ENCODE results near the gene AFAP1. TPM values are rescaled to one million over a fixed set of nuclear protein-coding genes. Genes with fewer than 3 reads are reported as not detected.
A peak's percentile ranks its signal among the peaks of the same experiment; 100 is the strongest.

AFAP1 gene
- total and polyA plus RNA-seq, 2 of the 4 experiments (the other 2 are of a cell fraction) = 48.2 to 80.9 TPM

DNA sequence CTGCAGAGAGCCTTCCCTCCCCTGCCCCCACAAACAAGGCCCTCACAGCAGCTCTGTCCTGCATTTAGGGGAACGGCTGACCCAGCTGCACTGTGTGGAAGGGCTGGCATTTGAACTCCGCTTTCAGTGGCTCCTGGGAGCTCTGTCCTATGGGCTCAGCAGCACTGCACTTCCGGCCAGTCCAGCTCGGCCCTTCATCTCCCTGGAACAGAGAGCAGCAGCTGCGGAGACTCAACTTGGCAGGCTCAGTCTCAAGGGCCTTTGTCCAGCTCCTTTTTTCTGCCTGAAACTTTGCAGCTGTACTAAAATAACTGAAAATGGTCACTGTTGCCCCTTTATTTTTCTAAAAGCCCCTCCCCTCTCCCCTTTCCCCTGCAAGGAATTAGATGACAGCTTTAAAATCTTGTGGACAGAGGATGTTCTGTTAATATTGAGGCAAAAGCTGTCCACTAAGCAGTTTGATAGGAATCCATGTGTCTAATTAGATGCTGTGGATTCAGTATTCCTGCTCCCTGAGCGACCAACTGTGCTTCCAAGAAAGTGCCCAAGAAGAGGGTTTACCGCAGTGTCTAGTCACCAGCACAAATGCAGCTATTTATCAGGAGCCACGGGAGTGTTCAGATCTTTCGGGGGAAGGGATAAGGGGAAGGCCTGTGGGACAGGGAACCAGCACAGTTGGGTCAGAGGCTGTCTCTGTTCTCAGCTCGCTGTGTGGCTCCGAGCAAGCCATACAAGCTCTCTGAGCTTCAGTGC lies 133.1 kb downstream of the AFAP1 start:
- no TSS peak for BruUV-seq (replicated peaks)
- Histone ChIP-seq H3K4me1 (ENCODE audit: control insufficient read depth, insufficient read depth, low read length) (peaks cover 47% of the 10 kb centered on the region), H3K18ac (ENCODE audit: low read depth, low read length) (peak overlapping the region; percentile 71), H2BK120ac (ENCODE audit: low read depth, low read length) (peak overlapping the region; percentile 82), H3K4me2 (ENCODE audit: low read depth, low read length) (peak overlapping the region; percentile 1; the same call in 1 of the 2 replicates), H3K9me1 (ENCODE audit: insufficient read depth, low read length) (peaks cover 29% of the 10 kb centered on the region), H4K20me1 (ENCODE audit: insufficient read depth, low read length) (peaks cover 4% of the 10 kb centered on the region; the same call in 1 of the 2 replicates), H3K9me3 (ENCODE audit: control insufficient read depth, insufficient read depth, low read length) (peaks cover 12% of the 10 kb centered on the region), H3K27ac (ENCODE audit: insufficient read depth, low read length) (peak overlapping the region; percentile 92), H3K36me3 (ENCODE audit: control insufficient read depth, insufficient read depth, low read length) (peaks cover 43% of the 10 kb centered on the region), H2AK9ac (replicated peaks; ENCODE audit: low read depth, low read length, poor library complexity) (peak overlapping the region; percentile 89), H3K56ac (ENCODE audit: extremely low read depth, insufficient read depth, low read length) (peak overlapping the region; percentile 55), H2BK20ac (ENCODE audit: low read depth, low read length) (peak overlapping the region; percentile 78), H3K4me3 (ENCODE audit: insufficient read depth, low read depth, low read length) (no peak overlapping the region), H3K14ac (replicated peaks; ENCODE audit: low read depth, low read length) (peak overlapping the region; percentile 88), H2AK5ac (ENCODE audit: low read depth, low read length) (peak overlapping the region; percentile 93), H2BK5ac (ENCODE audit: low read depth, low read length, poor library complexity, severe bottlenecking) (peak overlapping the region; percentile 65), H4K91ac (ENCODE audit: insufficient read depth, low read depth, low read length) (peak overlapping the region; percentile 92), H3K79me1 (ENCODE audit: low read depth in 1 of 2, low read length in 2 of 2) (peaks cover 36 to 87% of the 10 kb centered on the region in 2 experiments), H4K8ac (ENCODE audit: low read depth in 2 of 2, low read length in 2 of 2) (peak overlapping the region; percentile 20 to 75), H3K9ac (ENCODE audit: low read depth, low read length) (peak overlapping the region; percentile 41), H3K23ac (ENCODE audit: low read depth, low read length) (peak overlapping the region; percentile 68), H2BK15ac (ENCODE audit: low read depth, low read length) (peak overlapping the region; percentile 25; the same call in 2 of the 3 replicates), H3K4ac (ENCODE audit: low read depth, low read length) (peak overlapping the region; percentile 83), H2AFZ (replicated peaks; ENCODE audit: low read length, poor library complexity) (no peak overlapping the region), H4K5ac (ENCODE audit: low read depth, low read length) (peak overlapping the region; percentile 61), H3K27me3 (ENCODE audit: control insufficient read depth, insufficient read depth, low read length) (no peaks in the 10 kb centered on the region)
- DNase-seq (peak; percentile 68), ATAC-seq (ENCODE audit: low read depth) (peak; percentile 46)
- intact Hi-C loops (cut with micrococcal nuclease) (no loop called here), in situ Hi-C loops (cut with MboI; ENCODE audit: low sequenced_read_pairs) (no loop called here), dilution Hi-C loops (cut with HindIII; ENCODE audit: low sequenced_read_pairs, unreplicated experiment) (no loop called here)
- CTCF ChIA-PET = interaction anchor here (0.5 to 1.2 kb wide), 2 partner anchors 36 to 131 kb away, joined by 3 to 7 read pairs; no protein-coding TSS in a partner anchor
- 21% methylated on average over 8 of the region's 11 CpGs; no CpG with 5 or more reads in 1 of the 2 experiments for WGBS, 2 experiments (ENCODE audit: extremely low coverage in 2 of 2, insufficient read length in 1 of 2)
- no peak for TF ChIP-seq MAZ (IDR thresholded peaks at IDR 0.05; ENCODE audit: borderline replicate concordance, low read depth, low read length)
- POLR2A ChIA-PET (ENCODE audit: unreplicated experiment) = no interaction called here

Data from IMR-90 (cell line).